K562 (cell line): Measurements from ENCODE around the gene CD160. TPM values are rescaled to one million over a fixed set of nuclear protein-coding genes. Genes with fewer than 3 reads are reported as not detected.

Experiments used
- CXXC5 ChIP-seq: fragments of 250-450 bp; sonication (Bioruptor Pico); IDR thresholded peaks from 2 replicates; pipeline ENCODE4 v1.8.0; 2022; ENCODE audit warnings: inconsistent platforms, mild to moderate bottlenecking, moderate library complexity
- NFRKB ChIP-seq: fragments of 450-650 bp; IDR thresholded peaks from 2 replicates; pipeline ENCODE4 v1.6.1; 2016; ENCODE audit warnings: low read depth
- SFPQ ChIP-seq: fragments of 200-400 bp; formaldehyde crosslinking; IDR thresholded peaks from 2 replicates; pipeline ENCODE4 v1.6.1; 2017; ENCODE audit warnings: mild to moderate bottlenecking, low read depth, low read length, moderate library complexity
- SREBF2 ChIP-seq: sonication (generic); formaldehyde crosslinking; IDR thresholded peaks from 2 replicates; pipeline ENCODE4 v1.4.0; 2020; ENCODE audit warnings: mild to moderate bottlenecking, missing genetic modification reagents
- ZBTB5 ChIP-seq: fragments of 450-650 bp; IDR thresholded peaks from 2 replicates; pipeline ENCODE4 v1.6.1; 2017; ENCODE audit warnings: antibody characterized with exemption
- ZNF3 ChIP-seq: fragments of 250-450 bp; sonication (Bioruptor Pico); IDR thresholded peaks from 2 replicates; pipeline ENCODE4 v1.5.0; 2021; ENCODE audit warnings: mild to moderate bottlenecking, moderate library complexity
- polyA plus RNA-seq, 8 experiments: library from polyadenylated mRNA; depleted of rRNA in 4 of 8; stranded (reverse) in 5 of 8; unstranded in 3 of 8; fragments of >200 nt; fragmentation: Nextera tagmentation in 2 of 8; fragmentation: Illumina TruSeq in 1 of 8; extraction: Ambion mirVana in 2 of 8; extraction: Trizol in 1 of 8; gene quantifications; 2 replicates each; pipeline versions ENCODE4 v1.2.1 to v1.2.3, GENCODE V29; 2011 to 2014; ENCODE audit warnings: inconsistent platforms in 1 of 8, missing spikeins in 1 of 8
- total RNA-seq, 7 experiments: library from RNA; depleted of rRNA in 6 of 7; stranded (reverse); fragments of >200 nt in 6 of 7; fragmentation: Illumina TruSeq in 2 of 7; extraction: Trizol in 2 of 7; gene quantifications; 2 replicates each; pipeline versions ENCODE4 v1.2.1 to v1.2.3, GENCODE V29; 2011 to 2021; ENCODE audit warnings: low replicate concordance in 1 of 7

The CD160 gene
- total and polyA plus RNA-seq, 9 of the 15 experiments (the other 6 are each of a cell fraction or from before 2014, with no cell fraction given) = 0.01 TPM; not detected in 8

- TF ChIP-seq CXXC5 (CRISPR knock-in tag) (no peak), SREBF2 (CRISPR knock-in tag) (no peak), ZBTB5 (no peak), NFRKB (no peak), SFPQ (no peak), ZNF3 (CRISPR knock-in tag) (no peak)
- TF ChIP-seq, all 486 proteins: peak for 0
Measured at GRCh38 chr1:145740269-145740668, 21.0 kb downstream of the CD160 start (continued).
